Ecto neural progenitor cell (in vitro differentiated cells): ENCODE results near the gene FAF1.
"Not testable (repeated sequence)": the region's sequence is repeated elsewhere in the genome, so short reads cannot be mapped to it uniquely, and the experiment has no call there.

Experiments
- DNase-seq: peaks from one replicate; pipeline ENCODE4 v3.0.0-alpha.2; 2018; ENCODE audit warnings: low spot score

Gene FAF1

GRCh38 chr1:50548243-50548642, 411.8 kb downstream of the FAF1 start:
- DNase-seq = no peak

- no peak for DNase-seq
These were observed 417.7 kb downstream of the FAF1 start for GRCh38 chr1:50542362-50542761.

- no peak for DNase-seq
These were observed 421.6 kb downstream of the FAF1 start for GRCh38 chr1:50538476-50538875.

- DNase-seq = no peak
These were observed 428.5 kb downstream of the FAF1 start for GRCh38 chr1:50531601-50532000.

GRCh38 chr1:50531027-50531426, 429.0 kb downstream of the FAF1 start:
- DNase-seq = no peak

- DNase-seq = no peak
These were observed 430.6 kb downstream of the FAF1 start for GRCh38 chr1:50529510-50529909.

GRCh38 chr1:50527987-50528320, 432.1 kb downstream of the FAF1 start:
- not testable (repeated sequence) for DNase-seq

GRCh38 chr1:50527249-50527986, 432.6 kb downstream of the FAF1 start:
- DNase-seq = no peak

GRCh38 chr1:50526431-50526830, 433.6 kb downstream of the FAF1 start:
- no peak for DNase-seq

- no peak for DNase-seq
These were observed 436.5 kb downstream of the FAF1 start for GRCh38 chr1:50523548-50523947.

GRCh38 chr1:50522691-50523342, 437.2 kb downstream of the FAF1 start:
- no peak for DNase-seq

- DNase-seq = no peak
These were observed 438.4 kb downstream of the FAF1 start for GRCh38 chr1:50521703-50522102.

- no peak for DNase-seq
These were observed 442.6 kb downstream of the FAF1 start for GRCh38 chr1:50517488-50517887.

GRCh38 chr1:50516056-50516455, 444.0 kb downstream of the FAF1 start:
- DNase-seq = no peak

- no peak for DNase-seq
These were observed 452.0 kb downstream of the FAF1 start for GRCh38 chr1:50508040-50508586.

- no peak for DNase-seq
These were observed 454.6 kb downstream of the FAF1 start for GRCh38 chr1:50505427-50505826.

- DNase-seq = no peak
These were observed 456.6 kb downstream of the FAF1 start for GRCh38 chr1:50503515-50503914.

- DNase-seq = no peak
These were observed 457.9 kb downstream of the FAF1 start for GRCh38 chr1:50502147-50502546.

GRCh38 chr1:50497007-50497406, 463.1 kb downstream of the FAF1 start:
- no peak for DNase-seq

GRCh38 chr1:50493710-50494109, 466.4 kb downstream of the FAF1 start:
- DNase-seq = no peak

- no peak for DNase-seq
These were observed 467.9 kb downstream of the FAF1 start for GRCh38 chr1:50492142-50492541.

GRCh38 chr1:50491142-50491541, 468.9 kb downstream of the FAF1 start:
- DNase-seq = no peak

- DNase-seq = no peak
These were observed 469.4 kb downstream of the FAF1 start for GRCh38 chr1:50490640-50491039.

- DNase-seq = no peak
These were observed 471.2 kb downstream of the FAF1 start for GRCh38 chr1:50488876-50489275.
